ENCODE data around the gene GPRIN1. TPM values are rescaled to one million over a fixed set of nuclear protein-coding genes. Genes with fewer than 3 reads are reported as not detected.
"Not testable (repeated sequence)": the region's sequence is repeated elsewhere in the genome, so short reads cannot be mapped to it uniquely, and the experiment has no call there.

GPRIN1 gene
- total RNA-seq, 2 experiments from 2014 or later = 2.5 to 2.6 TPM

- ChIA-PET CTCF (interaction anchor here (1.0 to 1.1 kb wide), 2 partner anchors 15 to 16 kb away, joined by 3 read pairs; no protein-coding TSS in a partner anchor), POLR2A (no interaction called here)
- H3K36me3 Mint-ChIP-seq (ENCODE audit: low read depth) = no peaks in the 10 kb centered on the region
- H3K4me1 Mint-ChIP-seq = peaks cover 19% of the 10 kb centered on the region
- no peak overlapping the region for H3K27ac Mint-ChIP-seq
- DNase-seq = no peak
- no peak overlapping the region for H3K4me3 Mint-ChIP-seq
- no peaks in the 10 kb centered on the region for H3K9me3 Mint-ChIP-seq
- peaks cover 51% of the 10 kb centered on the region for H3K27me3 Mint-ChIP-seq
These were observed 2.1 kb upstream of the GPRIN1 start for GRCh38 chr5:176612008-176612407.

GRCh38 chr5:176611435-176611834 lies 1.5 kb upstream of the GPRIN1 start:
- CTCF ChIA-PET = interaction anchor here (1.0 to 1.1 kb wide), 2 partner anchors 15 to 16 kb away, joined by 3 read pairs; no protein-coding TSS in a partner anchor
- H3K4me3 Mint-ChIP-seq = no peak overlapping the region

GRCh38 chr5:176610435-176610773 lies 448 bp upstream of the GPRIN1 start:
- H3K27me3 Mint-ChIP-seq = peaks cover 39% of the 10 kb centered on the region
- CTCF ChIA-PET = no interaction called here
- POLR2A ChIA-PET = no interaction called here
- no peaks in the 10 kb centered on the region for H3K9me3 Mint-ChIP-seq
- peak overlapping the region; percentile 71 for H3K4me3 Mint-ChIP-seq
- H3K36me3 Mint-ChIP-seq (ENCODE audit: low read depth) = no peaks in the 10 kb centered on the region
- no peak for DNase-seq
- H3K27ac Mint-ChIP-seq = no peak overlapping the region
- peaks cover 19% of the 10 kb centered on the region for H3K4me1 Mint-ChIP-seq

More at GRCh38 chr5:176611435-176611834, 1.5 kb upstream of the GPRIN1 start:
- Mint-ChIP-seq H3K27me3 (peaks cover 46% of the 10 kb centered on the region), H3K4me1 (peaks cover 19% of the 10 kb centered on the region), H3K36me3 (ENCODE audit: low read depth) (no peaks in the 10 kb centered on the region), H3K9me3 (no peaks in the 10 kb centered on the region), H3K27ac (no peak overlapping the region)
- DNase-seq = peak; percentile 73
- POLR2A ChIA-PET = no interaction called here

GRCh38 chr5:176608937-176609723 lies 826 bp downstream of the GPRIN1 start:
- Mint-ChIP-seq H3K9me3 (no peaks in the 10 kb centered on the region), H3K4me3 (peak overlapping the region; percentile 87), H3K27ac (peak overlapping the region; percentile 68), H3K4me1 (peaks cover 19% of the 10 kb centered on the region), H3K27me3 (peaks cover 37% of the 10 kb centered on the region), H3K36me3 (ENCODE audit: low read depth) (no peaks in the 10 kb centered on the region)
- no peak for DNase-seq
- ChIA-PET POLR2A (no interaction called here), CTCF (interaction anchor here (0.6 to 3.3 kb wide), 6 partner anchors 12 to 193 kb away, joined by 3 to 19 read pairs (median 3); partner anchors contain the start of gene CLTB)

GRCh38 chr5:176608142-176608705 lies 1.7 kb downstream of the GPRIN1 start:
- Mint-ChIP-seq H3K4me1 (peaks cover 19% of the 10 kb centered on the region), H3K27me3 (peaks cover 33% of the 10 kb centered on the region), H3K27ac (no peak overlapping the region), H3K36me3 (ENCODE audit: low read depth) (no peaks in the 10 kb centered on the region), H3K9me3 (no peaks in the 10 kb centered on the region), H3K4me3 (peak overlapping the region; percentile 87)
- DNase-seq = no peak
- ChIA-PET POLR2A (no interaction called here), CTCF (interaction anchor here (0.7 to 3.3 kb wide), 6 partner anchors 11 to 239 kb away, joined by 3 to 19 read pairs (median 4); partner anchors contain the start of genes CLTB and FAF2)

GRCh38 chr5:176606875-176607274 lies 3.1 kb downstream of the GPRIN1 start:
- H3K36me3 Mint-ChIP-seq (ENCODE audit: low read depth) = no peaks in the 10 kb centered on the region
- peaks cover 24% of the 10 kb centered on the region for H3K27me3 Mint-ChIP-seq
- H3K4me3 Mint-ChIP-seq = no peak overlapping the region
- no peak for DNase-seq
- H3K9me3 Mint-ChIP-seq = no peaks in the 10 kb centered on the region
- CTCF ChIA-PET = interaction anchor here (0.5 to 3.3 kb wide), 4 partner anchors 8 to 158 kb away, joined by 4 to 19 read pairs (median 5); partner anchors contain the start of gene FAF2
- H3K4me1 Mint-ChIP-seq = peaks cover 19% of the 10 kb centered on the region
- H3K27ac Mint-ChIP-seq = no peak overlapping the region
- POLR2A ChIA-PET = no interaction called here

- ChIA-PET CTCF (interaction anchor here (1.1 to 3.3 kb wide), 4 partner anchors 9 to 55 kb away, joined by 3 to 19 read pairs (median 4); no protein-coding TSS in a partner anchor), POLR2A (interaction anchor here (0.7 kb wide), 1 partner anchor 186 kb away, joined by 4 read pairs; no protein-coding TSS in a partner anchor)
- H3K4me3 Mint-ChIP-seq = no peak overlapping the region
- H3K4me1 Mint-ChIP-seq = peaks cover 16% of the 10 kb centered on the region
- no peak for DNase-seq
- H3K9me3 Mint-ChIP-seq = no peaks in the 10 kb centered on the region
- no peaks in the 10 kb centered on the region for H3K36me3 Mint-ChIP-seq (ENCODE audit: low read depth)
- no peak overlapping the region for H3K27ac Mint-ChIP-seq
- peaks cover 20% of the 10 kb centered on the region for H3K27me3 Mint-ChIP-seq
These were observed 3.9 kb downstream of the GPRIN1 start for GRCh38 chr5:176606032-176606431.

- no peak overlapping the region for H3K4me3 Mint-ChIP-seq
- H3K27me3 Mint-ChIP-seq = peaks cover 8% of the 10 kb centered on the region
- DNase-seq = no peak
- ChIA-PET CTCF (no interaction called here), POLR2A (no interaction called here)
- no peaks in the 10 kb centered on the region for H3K9me3 Mint-ChIP-seq
- H3K27ac Mint-ChIP-seq = no peak overlapping the region
- H3K4me1 Mint-ChIP-seq = peaks cover under 1% of the 10 kb centered on the region
- H3K36me3 Mint-ChIP-seq (ENCODE audit: low read depth) = no peaks in the 10 kb centered on the region
These were observed 6.9 kb downstream of the GPRIN1 start for GRCh38 chr5:176603091-176603490.

GRCh38 chr5:176601901-176602482 lies 8.0 kb downstream of the GPRIN1 start:
- ChIA-PET POLR2A (no interaction called here), CTCF (no interaction called here)
- Mint-ChIP-seq H3K9me3 (no peaks in the 10 kb centered on the region), H3K4me1 (no peaks in the 10 kb centered on the region), H3K36me3 (ENCODE audit: low read depth) (no peaks in the 10 kb centered on the region), H3K27me3 (peaks cover 8% of the 10 kb centered on the region), H3K27ac (no peak overlapping the region), H3K4me3 (no peak overlapping the region)
- no peak for DNase-seq

GRCh38 chr5:176599749-176600430 lies 10.1 kb downstream of the GPRIN1 start:
- DNase-seq; H3K4me1 Mint-ChIP-seq; H3K27me3 Mint-ChIP-seq; POLR2A ChIA-PET; H3K4me3 Mint-ChIP-seq; H3K9me3 Mint-ChIP-seq; H3K27ac Mint-ChIP-seq; H3K36me3 Mint-ChIP-seq (ENCODE audit: low read depth): not testable (repeated sequence)
- CTCF ChIA-PET = interaction anchor here (0.5 to 1.4 kb wide), 4 partner anchors 13 to 501 kb away, joined by 3 to 4 read pairs (median 4); no protein-coding TSS in a partner anchor

- POLR2A ChIA-PET = no interaction called here
- no peaks in the 10 kb centered on the region for H3K36me3 Mint-ChIP-seq (ENCODE audit: low read depth)
- no peak for DNase-seq
- no peaks in the 10 kb centered on the region for H3K9me3 Mint-ChIP-seq
- peaks cover 2% of the 10 kb centered on the region for H3K27me3 Mint-ChIP-seq
- H3K4me1 Mint-ChIP-seq = peaks cover 9% of the 10 kb centered on the region
- H3K27ac Mint-ChIP-seq = no peak overlapping the region
- CTCF ChIA-PET = interaction anchor here (0.9 to 4.0 kb wide), 4 partner anchors 10 to 40 kb away, joined by 3 to 19 read pairs (median 4); no protein-coding TSS in a partner anchor
- H3K4me3 Mint-ChIP-seq = no peak overlapping the region
These were observed 12.3 kb downstream of the GPRIN1 start for GRCh38 chr5:176597417-176598389.
